LHCN-M2 (cell line): ENCODE data around the gene SLC43A1. TPM values are rescaled to one million over a fixed set of nuclear protein-coding genes. Genes with fewer than 3 reads are reported as not detected.

Experiments used
- DNase-seq: peaks from one replicate; pipeline ENCODE4 v3.0.0-alpha.2; 2012; ENCODE audit warnings: low read depth
- total RNA-seq: library from RNA; depleted of rRNA; stranded (reverse); fragments of >200 nt; gene quantifications from 2 replicates; pipeline ENCODE4 v1.2.3, GENCODE V29; 2014

SLC43A1 gene
- total RNA-seq, 1 experiment from 2014 or later, result 7.7 TPM

DNA sequence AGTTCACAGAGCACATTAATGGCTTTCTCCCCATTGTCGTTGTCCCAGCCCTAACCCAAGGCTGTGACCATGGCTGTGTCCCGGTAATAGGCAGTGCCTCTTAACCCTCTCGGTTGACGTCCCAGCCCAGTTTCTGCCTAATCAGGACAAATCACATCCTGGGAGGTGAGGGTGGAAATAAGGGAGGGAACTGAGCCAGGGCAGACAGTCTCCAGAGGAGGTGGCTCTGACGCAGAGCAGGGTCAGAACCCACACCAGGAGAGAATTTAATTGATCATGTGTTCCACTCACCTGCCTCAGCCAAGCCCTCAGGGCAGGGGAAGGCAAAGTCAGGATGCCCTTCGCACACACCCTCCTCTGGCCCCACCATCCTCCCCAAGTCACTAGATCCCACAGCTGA, 17.0 kb downstream of the SLC43A1 start:
- DNase-seq, result no peak

- DNase-seq, result no peak
Measured at GRCh38 chr11:57497303-57498247, 17.9 kb downstream of the SLC43A1 start.

DNA sequence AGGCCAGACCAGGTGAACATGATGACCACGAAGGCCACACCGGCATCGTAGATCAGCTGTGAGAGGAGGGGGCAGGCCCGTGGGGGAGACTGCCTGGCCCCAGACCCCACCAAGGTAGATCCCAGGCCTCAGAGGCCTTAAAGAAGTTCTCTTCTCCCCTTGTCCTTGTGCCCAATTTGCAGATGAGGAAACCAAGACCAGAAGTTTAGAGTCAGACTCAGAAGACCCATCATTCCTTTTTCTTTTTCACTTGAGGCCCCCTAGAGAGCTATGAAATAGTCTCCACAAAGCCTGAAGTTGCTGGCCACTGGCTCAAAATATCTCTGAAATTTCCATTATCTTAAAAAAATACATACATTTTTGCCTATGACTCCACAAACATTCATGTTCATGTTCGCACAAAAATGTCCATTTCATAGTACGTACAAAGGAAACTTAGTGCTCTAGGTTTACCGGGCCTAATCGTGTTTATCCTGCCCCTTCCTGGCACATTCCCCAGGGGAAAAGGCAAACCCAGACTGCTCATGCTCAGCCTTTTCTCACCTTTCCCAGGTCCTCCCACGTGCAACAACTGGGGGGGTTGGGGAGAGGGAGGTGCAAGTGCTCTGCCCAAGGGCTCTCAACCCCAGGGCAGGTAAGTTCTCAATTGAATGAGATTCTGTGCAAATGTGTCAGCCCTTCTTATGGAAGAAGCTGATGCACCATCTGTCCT, 19.2 kb downstream of the SLC43A1 start:
- no peak for DNase-seq

DNA sequence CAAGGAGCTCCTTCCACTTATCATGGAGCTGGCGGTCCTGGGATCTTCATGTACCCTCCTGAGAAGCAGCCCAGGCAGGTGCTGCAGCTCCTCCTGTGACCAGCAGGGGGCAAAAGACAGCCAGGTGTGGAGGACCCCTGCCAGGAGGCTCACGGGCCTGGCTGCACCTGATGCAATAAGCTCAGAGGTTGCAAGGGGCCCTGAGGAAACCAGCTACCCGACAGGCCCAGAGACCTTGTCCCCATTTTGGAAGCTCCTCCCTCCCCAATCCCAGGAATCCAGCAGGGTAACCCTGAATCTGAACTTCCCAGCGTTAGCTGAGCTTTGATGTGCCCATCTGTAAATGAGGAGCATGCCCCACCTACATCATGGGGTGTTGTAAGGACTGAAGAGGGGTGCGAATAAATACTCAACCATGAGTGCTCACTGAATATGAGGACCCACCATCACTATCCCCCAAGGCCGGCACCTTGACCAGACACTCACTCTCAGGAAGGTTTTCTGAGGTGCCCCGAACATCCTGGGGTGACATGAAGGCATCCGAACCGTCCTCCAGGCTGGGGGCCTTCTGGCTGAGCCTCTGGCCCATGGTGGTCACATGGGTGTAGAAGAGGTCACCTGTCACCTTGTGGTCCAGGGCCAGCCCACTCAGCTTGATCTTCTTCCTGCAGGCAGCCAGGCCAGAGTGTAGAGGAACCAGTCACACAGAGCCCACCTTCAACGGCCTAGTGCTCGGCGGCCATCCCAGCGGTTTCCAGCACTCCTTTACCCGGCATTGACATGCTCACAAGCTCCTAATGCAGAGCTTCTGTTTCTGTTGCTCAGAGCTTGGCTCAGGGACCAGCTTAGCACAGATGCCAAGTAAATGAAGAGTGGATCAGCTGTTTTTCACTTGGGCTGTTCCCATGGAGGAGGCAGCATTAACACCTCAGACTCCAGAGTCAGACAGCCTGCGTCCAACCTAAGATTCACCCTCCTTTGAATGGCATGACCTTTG, 21.7 kb downstream of the SLC43A1 start:
- DNase-seq, result no peak

DNA sequence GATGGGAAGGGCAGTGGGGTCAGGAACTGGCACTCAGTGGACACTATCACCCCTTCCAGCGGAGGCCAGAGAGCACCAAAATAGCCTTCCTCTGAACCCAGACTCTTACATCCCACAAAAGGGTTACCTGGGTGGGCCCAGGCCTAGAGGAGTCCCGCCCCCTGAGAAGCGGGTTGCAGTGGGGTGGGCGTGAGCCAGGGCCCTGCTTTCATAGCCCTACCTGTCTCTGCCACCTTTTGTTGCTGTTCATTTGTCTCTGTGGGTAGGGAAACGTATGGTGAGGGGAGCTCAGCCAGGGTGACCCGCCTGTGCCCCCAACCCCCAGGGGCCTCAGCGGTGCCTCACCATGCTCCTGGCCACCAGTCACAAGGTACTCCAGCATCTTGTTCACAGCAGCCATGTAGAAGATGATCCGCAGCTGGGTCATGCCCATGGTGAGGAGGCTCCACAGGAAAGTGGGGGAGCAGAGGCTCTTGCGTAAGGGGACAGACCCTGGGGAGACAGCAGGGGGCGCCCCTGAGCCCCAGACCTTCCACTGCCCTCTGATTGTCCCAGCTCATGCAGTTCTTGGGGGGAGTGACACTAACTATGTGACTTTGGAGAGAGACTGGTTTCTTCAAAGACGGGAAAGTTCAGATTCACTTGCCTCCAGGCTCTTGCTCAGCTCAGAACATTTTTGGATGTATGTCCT, 24.0 kb downstream of the SLC43A1 start:
- peak; percentile 36 for DNase-seq

DNA sequence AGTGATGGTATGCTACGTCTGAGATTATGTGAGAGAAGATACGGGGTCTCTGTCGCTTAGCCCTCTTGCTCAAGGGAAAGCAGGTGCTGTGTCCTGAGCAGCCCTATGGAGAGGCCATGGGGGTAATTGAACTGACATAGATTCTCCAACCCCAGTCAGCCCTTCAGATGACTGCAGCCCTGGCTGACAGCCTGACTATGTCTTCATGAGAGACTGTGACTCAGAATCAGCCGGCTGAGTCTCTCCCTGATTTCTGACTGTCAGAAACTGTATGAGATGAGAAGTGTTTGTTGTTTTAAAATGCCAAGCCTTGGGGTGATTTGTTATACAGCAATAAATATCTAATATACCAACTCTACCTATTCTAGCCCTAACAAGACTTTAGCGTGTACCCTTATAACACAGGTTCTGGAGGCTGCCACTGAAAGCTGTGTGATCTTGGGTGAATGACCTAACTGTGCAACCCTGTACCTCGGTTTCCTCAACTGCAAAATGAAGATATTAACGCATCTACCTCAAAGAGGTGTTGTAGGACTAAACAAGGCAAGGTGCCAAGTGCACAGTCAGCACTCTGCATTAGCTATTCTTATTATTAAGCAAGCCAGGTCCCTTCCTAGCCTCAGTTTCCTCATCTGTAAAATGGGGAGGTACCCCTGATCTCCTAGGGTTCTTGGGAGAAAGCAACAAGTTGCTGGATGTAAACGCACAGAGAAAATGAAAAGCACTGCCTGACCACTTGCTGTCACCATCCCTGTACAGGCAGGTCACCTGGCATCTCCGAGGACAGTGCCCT, 24.9 kb downstream of the SLC43A1 start:
- peak; percentile 36 for DNase-seq

DNA sequence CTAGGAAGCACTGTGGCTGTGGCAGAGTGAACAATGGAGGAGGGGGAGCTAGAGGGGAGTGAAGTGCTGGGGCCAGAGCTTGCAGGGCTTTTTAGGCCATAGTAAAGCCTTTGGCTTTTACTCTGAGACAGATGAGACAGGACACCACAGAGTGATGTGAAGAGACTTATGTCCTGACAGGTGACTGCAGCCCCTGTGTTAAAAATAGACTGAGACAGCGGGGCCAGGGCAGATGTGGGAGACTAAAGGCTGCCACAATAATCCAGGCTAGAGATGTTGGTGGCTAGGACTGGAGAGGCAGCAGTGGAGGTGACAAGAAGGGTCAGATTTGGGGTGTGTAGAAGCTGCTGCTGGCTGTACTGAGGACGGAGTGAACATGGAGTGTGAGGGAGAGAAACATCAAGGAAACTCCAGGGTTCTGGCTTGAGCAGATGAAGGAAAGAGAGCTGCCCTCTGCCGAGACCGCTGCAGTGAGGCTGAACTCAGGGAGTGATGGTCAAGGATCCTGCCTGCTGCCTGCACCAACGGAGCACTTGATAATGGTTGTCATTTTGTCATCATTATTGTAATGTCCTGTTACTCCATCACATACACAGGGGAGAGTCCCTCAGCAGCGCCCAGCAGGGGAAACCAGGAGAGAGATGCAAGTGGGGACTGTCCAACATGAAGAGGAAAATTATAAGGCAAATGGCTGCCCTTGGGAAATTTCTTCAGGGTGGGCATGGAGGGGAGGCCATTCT, 27.4 kb downstream of the SLC43A1 start:
- DNase-seq, result no peak

DNA sequence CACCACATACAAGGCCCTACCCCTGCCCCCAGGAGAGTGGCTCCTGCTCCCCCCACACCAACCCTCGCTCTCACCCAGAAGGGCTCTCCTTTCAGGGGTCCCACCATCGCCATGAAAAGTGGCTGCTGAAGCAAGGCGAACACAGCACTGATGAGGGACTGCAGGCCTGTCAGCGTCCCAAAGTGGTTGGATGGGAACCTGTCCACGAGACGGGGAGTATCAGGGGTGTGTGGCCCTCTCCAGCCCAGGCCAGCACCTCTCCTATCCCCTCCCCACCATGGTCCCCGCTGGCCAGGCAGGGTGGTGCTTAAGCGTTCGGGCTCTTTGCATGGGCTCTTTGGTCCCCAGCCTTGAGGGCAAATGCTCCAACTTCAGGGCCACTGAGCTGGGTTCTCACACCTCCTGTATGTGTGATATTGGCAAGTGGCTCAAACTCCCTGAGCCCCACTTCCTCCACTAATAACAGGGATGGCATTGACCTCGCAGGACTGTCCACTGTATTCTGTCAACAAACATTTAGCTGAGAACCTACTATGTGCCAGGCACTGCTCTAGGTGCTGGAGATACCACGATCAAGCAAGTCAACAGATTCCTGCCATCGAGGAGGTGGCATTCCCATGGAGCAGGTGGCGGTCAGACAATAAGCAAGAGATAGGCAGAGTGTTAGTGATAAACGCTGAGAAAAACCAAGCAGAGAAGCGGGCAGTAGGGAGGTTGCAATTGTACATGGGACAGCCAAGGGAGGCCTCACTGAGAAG, 28.3 kb downstream of the SLC43A1 start:
- DNase-seq, result no peak

DNA sequence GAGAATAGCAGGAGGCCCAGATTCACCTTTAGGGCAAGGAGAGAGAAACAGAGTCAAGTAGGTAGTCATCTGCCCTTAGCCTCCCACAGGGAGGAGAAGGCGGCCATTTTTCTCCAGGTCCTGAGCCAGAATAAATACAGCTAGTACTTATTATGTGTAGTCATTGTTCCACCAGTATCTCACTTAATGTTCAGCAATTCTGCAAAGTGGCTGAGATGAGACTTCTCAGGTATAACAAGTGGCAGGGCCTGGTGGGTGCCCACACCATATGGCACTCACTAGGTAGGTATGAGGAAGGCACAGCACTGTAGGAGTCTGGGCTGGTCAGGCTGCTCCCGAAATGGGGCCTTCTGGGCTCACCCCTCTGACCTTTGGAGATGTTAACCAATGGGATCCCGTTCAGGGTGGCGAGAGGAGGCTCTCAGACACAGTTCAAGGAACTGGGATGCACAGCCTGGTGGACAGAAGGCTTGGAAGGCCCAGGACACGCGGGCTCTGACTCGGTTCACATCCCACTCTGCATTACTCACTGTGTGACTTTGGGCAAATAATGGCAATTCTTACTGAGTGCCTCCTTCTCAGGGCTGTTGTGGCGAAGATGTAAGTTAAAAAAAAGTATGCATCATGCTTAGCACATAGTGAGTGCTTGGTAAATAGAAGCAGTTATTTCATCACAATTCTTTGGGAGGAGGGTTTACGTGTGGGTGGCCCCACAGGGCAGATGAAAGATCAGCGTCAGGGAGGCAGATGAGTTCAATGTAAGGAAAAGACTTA, 30.1 kb downstream of the SLC43A1 start:
- no peak for DNase-seq

- no peak for DNase-seq
Measured at GRCh38 chr11:57484141-57484710, 31.3 kb downstream of the SLC43A1 start.

DNA sequence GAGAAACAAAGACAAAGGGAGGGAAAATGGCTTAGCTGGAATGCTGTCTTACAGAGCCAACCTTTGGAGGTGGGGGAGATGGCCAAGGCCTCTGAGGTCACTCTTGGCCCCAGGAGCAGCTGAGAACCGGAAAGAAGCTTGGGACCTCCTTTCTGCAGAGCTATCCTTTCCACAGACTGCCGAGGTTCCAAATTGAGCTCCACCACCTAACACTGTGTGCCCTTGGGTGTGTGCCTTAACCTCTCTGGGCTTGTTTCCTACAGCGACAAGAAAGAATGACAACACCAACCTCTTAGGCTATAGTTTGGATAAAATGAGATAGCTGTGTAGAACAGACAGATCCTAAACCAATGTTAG, 32.0 kb downstream of the SLC43A1 start:
- no peak for DNase-seq

GRCh38 chr11:57482782-57483561, 32.5 kb downstream of the SLC43A1 start:
- no peak for DNase-seq

DNA sequence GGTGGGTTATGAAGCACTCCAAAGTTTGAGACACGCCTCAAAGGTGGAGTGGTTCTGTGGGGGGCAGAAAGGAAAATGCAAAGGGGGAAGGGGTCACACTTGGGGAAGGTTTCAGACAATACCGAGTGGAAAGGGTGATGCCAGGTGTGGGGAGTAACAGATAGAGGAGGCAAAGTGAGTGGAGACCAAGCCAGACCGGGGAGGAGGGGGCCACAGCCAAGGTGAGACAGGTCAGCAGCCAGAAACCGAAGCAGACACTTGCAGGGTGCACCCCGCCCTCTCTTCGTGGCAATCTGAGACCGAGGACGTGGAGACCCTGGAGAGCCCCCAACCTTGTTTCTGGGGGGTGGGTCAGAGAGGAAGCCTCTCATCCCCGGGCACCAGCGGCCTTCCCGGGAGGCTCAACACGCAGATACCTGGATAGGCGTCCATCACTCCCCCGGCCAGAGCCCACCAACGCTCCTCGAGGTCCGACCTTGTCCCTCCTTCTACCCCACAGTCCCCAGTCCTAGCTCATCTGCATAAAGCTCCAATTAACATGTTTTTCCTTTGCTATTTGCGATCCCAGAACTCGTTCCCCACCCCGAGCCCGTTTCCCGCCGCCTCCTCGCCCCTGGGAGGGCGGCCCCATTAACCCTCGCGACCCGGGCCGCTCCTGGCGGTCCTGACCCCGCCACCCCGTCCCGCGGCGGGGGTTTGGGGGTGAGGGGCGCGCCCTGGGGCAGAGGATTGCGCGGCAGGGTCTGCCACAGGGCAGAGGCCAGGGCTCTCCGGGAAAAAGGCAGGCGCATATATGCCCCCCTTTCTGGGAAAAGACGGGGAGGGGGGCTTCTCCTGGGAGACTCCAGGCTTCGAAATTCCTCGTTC, 33.4 kb downstream of the SLC43A1 start:
- no peak for DNase-seq

DNA sequence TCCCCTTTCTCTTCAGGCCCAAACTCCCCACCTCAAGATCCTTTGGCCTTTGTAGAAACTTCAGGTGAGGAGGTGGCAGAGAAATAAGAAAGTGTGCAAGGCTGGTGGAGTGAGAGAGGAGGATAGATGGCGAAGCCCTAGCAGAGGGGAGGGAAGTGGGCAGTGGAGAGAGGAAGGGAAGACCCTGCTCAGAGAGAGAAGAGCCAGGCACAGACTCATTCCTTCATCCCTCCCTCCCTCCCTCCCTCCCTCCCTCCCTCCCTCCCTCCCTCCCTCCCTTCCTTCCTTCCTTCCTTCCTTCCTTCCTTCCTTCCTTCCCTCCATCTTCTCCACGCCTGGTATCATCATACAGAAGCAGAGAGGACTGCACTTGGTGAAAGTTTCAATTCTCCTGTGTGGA, 34.2 kb downstream of the SLC43A1 start:
- no peak for DNase-seq

GRCh38 chr11:57480409-57481137, 34.9 kb downstream of the SLC43A1 start:
- peak; percentile 52 for DNase-seq
